ENCODE data around the gene ISG20. TPM values are rescaled to one million over a fixed set of nuclear protein-coding genes. Genes with fewer than 3 reads are reported as not detected.
A peak's percentile ranks its signal among the peaks of the same experiment; 100 is the strongest.

Gene ISG20
- total RNA-seq, 1 donor: 37.8 TPM

DNA sequence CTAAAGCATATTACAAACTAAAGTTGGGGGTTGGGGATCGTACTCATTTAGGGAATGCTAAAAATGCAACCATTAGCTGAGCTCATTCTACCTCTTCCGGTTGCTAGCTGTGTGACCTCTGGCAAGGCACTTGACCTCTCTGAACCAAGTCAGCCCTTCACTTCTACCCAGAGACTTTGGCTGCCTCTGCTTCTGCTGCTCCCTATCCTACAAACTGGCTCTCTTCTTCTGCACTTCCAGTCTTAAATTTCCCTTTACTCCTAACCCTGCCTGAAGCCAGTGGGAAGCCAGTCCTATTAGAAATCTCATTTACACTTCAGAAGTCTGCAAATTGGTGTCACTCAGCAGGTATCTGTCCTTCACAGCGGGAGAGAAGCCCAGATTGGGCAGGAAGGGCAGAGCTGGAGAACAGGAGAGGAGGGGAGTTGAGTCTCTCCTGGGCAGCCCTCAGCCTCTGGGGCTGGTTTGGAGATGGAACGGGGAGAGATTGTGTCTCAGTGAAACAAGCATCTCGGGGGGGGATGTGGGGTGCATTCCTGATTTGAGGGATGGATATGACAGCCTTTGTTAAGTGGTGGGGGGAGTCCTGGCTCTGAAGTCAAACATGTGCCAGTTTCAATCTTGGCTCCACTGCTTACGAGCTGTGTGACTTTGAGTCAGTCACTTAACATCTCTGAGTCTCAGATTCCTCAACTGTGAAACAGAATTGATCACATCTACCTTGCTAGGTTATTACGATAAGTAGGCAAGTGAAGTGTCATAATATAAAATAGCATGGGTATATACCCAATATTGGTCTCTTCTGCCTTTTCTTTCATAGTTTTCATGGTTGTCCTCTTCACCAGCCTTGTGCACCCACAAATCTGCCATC lies 25.5 kb upstream of the ISG20 start:
- no peaks in the 10 kb centered on the region for H3K9me3 ChIP-seq (ENCODE audit: low read depth, low read length)
- no peaks in the 10 kb centered on the region for H3K4me1 ChIP-seq (ENCODE audit: insufficient read depth, low read length)
- H3K4me3 ChIP-seq (ENCODE audit: low read length): no peak overlapping the region
- H3K27me3 ChIP-seq (ENCODE audit: insufficient read depth, low read length): peaks cover 18% of the 10 kb centered on the region

DNA sequence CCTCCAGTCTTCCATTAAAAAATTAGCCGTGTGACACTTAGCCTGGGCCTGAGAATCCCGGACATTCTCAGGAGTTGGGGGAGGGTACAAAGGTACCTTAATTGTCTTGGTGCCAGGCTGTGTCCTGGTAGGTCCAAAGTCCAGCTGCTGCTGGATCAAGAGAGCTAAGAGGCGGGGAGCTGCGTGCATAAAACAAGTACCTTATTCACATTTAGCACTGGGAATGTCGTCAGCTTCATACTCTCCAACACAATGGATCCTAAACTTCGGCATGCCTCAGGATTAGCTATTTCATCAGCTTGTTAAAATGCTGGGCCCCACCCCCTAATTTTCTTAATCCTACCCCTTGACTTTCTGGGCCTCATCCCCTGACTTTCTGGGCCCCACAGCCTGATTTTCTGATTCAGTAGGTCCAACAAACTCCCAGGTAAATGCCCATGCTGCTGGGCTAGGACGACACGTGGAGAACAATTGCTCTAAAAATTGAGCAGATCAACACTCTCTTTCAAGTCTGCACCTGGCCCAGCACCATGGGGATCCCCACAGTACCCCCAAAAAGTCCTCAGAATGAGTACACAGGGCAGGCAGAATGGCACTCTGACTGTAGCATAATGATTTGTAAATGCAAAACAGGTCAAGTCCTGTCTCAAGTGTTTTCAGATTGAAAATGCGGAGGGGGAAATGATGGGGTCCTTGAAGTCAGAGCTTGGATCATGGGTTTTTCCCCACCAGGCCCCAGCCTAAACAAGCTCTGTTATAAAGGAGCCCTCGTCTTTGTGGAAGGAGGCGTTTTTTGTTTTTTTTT lies 23.3 kb upstream of the ISG20 start:
- Histone ChIP-seq H3K4me3 (ENCODE audit: low read length) (no peak overlapping the region), H3K4me1 (ENCODE audit: insufficient read depth, low read length) (no peaks in the 10 kb centered on the region), H3K9me3 (ENCODE audit: low read depth, low read length) (no peaks in the 10 kb centered on the region), H3K27me3 (ENCODE audit: insufficient read depth, low read length) (peaks cover 3% of the 10 kb centered on the region)

DNA sequence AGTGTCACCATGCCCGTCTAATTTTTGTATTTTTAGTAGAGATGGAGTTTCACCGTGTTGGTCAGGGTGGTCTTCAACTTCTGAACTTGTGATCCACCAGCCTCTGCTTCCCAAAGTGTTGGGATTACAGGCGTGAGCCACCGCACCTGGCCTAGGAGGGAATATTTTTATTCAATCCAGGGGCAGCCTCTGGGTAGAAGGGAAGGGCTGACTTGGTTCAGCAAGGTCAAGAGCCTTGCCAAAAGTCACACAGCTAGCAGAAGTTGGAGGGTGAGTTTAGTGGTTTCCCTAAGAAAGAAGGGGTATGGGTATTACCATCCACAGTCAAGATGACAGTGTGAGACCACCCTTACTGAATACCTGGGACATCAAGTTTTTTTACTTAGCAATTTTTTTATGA lies 22.6 kb upstream of the ISG20 start:
- peaks cover 3% of the 10 kb centered on the region for H3K27me3 ChIP-seq (ENCODE audit: insufficient read depth, low read length)
- peaks cover 5% of the 10 kb centered on the region for H3K4me1 ChIP-seq (ENCODE audit: insufficient read depth, low read length)
- H3K9me3 ChIP-seq (ENCODE audit: low read depth, low read length): no peaks in the 10 kb centered on the region
- H3K4me3 ChIP-seq (ENCODE audit: low read length): no peak overlapping the region

DNA sequence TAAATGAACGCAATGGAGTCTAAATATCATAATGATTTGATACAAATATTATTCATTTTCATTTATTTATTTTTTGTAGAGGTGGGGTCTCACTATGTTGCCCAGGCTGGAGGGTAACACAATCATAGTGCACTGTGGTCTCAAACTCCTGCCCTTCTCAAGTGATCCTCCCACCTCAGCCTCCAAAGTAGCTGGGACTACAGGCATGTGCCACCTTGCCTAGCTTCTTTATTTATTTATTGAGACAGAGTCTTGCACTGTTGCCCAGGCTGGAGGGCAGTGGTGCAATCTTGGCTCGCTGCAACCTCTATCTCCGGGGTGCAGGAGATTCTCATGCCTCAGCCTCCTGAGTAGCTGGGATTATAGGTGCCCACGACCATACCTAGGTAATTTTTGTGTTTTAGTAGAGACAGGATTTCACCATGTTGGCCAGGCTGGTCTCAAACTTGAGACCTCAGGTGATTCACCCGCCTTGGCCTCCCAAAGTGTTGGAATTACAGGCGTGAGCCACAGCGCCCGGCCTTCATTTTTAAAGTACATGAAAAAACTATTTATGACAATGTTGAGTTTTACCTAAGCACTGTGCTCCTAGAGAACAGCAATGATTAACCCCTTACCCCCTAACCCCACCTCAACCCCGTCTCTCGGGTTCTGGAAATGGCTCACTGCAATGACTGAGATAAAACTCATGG lies 21.6 kb upstream of the ISG20 start:
- H3K9me3 ChIP-seq (ENCODE audit: low read depth, low read length): no peaks in the 10 kb centered on the region

DNA sequence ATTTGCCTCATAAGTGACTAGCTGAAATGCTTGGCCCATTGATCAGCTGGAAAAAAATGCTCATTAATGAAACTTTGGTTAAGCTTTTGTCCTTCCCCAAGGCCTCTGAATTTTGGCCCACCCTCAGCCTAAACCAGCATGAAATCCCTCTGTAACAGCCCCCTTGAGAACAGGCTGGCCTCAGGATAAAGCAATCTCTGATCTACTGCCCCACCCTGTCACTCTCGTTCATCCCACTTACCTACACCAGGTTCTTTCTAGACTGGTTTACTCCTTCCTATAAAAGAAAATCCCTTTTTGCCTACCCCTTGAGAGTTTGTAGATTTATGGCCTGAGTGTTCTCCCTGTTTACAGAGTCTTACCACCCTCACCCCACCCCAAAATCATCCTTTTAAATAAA lies 21.0 kb upstream of the ISG20 start:
- Histone ChIP-seq H3K4me1 (ENCODE audit: insufficient read depth, low read length) (peaks cover 19% of the 10 kb centered on the region), H3K27me3 (ENCODE audit: insufficient read depth, low read length) (no peaks in the 10 kb centered on the region), H3K4me3 (ENCODE audit: low read length) (no peak overlapping the region)

More for the DNA sequence above, 21.6 kb upstream of the ISG20 start:
- Histone ChIP-seq H3K4me3 (ENCODE audit: low read length) (no peak overlapping the region), H3K4me1 (ENCODE audit: insufficient read depth, low read length) (peaks cover 13% of the 10 kb centered on the region), H3K27me3 (ENCODE audit: insufficient read depth, low read length) (no peaks in the 10 kb centered on the region)

DNA sequence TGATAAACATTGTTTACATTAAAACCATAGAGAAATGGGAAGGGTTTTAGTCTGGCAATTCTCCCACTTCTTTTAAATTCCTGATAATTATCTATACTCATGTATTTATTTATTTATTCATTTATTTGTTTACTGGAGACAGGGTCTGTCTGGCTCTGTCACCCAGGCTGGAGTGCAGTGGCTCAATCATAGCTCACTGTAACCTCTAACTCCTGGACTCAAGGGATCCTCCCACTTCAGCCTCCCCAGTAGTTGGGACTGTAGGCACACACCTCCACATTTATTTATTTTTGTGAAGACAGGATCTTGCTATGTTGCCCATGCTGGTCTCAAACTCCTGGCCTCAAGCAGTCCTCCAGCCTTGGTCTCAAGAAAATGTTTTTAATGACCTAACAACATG lies 20.1 kb upstream of the ISG20 start:
- H3K27me3 ChIP-seq (ENCODE audit: insufficient read depth, low read length): no peaks in the 10 kb centered on the region
- peaks cover 28% of the 10 kb centered on the region for H3K4me1 ChIP-seq (ENCODE audit: insufficient read depth, low read length)
- H3K9me3 ChIP-seq (ENCODE audit: low read depth, low read length): no peaks in the 10 kb centered on the region
- no peak overlapping the region for H3K4me3 ChIP-seq (ENCODE audit: low read length)

More for the DNA sequence above, 21.0 kb upstream of the ISG20 start:
- H3K9me3 ChIP-seq (ENCODE audit: low read depth, low read length): no peaks in the 10 kb centered on the region

DNA sequence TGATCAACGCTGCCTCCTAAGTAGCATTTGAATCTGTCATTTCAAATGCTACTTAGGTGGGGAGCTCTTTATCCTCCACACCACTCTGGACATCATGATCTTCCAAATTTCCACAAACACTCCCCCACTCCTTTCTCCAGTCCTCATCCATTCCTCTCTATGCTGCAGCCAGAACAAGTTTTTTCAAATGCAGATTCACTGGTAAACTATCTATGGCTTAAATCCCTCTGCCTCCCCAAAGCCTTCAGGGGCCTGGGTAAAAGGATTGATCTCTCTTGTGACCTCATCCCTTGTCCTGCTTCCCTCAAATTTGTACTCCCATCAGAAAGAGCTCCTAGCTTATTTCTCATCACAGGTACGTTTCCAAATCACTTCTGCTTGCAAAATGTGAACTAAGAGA lies 19.0 kb upstream of the ISG20 start:
- no peaks in the 10 kb centered on the region for H3K9me3 ChIP-seq (ENCODE audit: low read depth, low read length)
- H3K4me3 ChIP-seq (ENCODE audit: low read length): no peak overlapping the region
- no peaks in the 10 kb centered on the region for H3K27me3 ChIP-seq (ENCODE audit: insufficient read depth, low read length)
- peaks cover 39% of the 10 kb centered on the region for H3K4me1 ChIP-seq (ENCODE audit: insufficient read depth, low read length)

DNA sequence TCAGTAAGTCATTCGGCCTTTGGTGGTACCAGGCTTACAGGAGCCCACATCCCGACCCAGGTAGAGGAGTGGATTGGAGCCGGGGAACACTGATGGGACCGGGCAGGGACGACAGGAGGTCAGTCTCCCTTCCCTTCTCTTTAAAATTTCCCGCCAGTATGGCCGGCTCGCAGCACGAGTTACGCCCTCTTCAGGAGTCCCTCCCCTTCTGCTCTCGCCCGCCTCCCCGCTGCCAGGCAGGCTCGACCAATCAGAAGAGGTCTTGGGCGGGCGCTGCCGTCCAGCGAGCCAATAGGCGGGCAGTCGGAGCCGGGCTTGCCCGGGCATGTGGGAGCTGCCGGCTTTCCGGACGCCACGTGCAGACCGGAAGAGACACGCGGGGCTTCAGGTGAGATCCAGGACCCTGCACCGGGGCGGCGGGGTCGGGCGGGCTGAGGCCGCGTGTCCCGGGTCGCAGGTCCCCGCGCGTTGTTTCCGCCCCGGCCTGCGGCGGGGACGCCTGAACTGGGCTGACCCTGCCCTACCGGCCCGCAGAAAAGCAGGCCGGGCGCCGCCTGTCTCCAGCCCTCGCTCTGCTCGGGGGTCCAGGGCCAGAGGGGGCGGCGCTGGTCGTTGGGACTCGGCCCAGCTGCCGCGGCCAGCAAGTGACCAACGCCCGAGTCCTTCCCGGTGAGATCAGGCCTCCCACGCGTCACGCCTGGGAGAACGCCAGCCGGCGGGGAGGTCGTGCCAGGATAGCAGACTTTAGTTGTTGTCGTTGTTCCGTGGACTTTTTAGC lies 17.6 kb upstream of the ISG20 start, which contains the start of gene AEN:
AEN (plus strand) TSS at position 346 of the 778 bp plus-strand sequence. CDS start 4,870 bp downstream, outside the sequence.
- Histone ChIP-seq H3K9me3 (ENCODE audit: low read depth, low read length) (no peaks in the 10 kb centered on the region), H3K4me1 (ENCODE audit: insufficient read depth, low read length) (peaks cover 50% of the 10 kb centered on the region), H3K4me3 (ENCODE audit: low read length) (peak within 1 kb of the TSS; percentile 68), H3K27me3 (ENCODE audit: insufficient read depth, low read length) (no peaks in the 10 kb centered on the region)

DNA sequence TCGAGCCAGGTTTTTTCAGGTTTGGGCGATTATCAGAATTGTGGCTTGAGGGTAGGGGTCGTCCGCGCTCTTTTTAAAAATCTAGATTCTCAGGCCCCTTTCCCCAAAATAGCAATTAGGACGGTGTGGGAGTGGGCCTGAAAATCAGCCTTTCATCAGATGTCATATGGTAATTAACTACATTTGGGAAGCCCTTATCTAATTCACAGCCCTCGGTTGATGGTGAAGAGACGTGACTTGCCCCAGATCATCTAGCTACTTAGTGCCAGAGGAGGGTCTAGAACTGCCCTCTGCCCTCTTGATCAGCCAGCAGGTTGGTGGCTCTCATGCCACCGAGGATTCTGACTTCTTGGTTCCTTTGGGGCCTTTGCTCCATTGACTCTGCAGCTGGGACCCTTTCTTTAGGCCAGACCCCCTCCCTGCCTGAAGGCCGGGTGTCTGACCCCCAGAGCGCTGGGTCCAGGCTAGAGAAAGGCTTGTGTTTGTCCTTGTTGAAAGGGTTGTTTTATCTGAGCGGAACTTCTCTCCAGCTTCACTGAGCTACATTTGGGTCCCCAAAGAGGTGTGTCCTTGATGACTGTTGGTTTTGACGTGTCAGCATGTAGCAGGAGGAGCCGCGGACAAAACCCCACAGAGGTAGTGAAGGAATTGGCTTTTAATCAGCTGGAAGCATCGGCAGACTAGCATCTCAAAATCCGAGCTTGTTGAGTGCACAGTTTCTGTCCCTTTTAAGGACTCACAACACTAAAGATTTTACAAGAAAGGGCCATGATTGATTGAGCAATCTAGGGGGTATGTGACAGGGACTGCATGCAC lies 16.8 kb upstream of the ISG20 start:
- Histone ChIP-seq H3K9me3 (ENCODE audit: low read depth, low read length) (no peaks in the 10 kb centered on the region), H3K4me1 (ENCODE audit: insufficient read depth, low read length) (peaks cover 58% of the 10 kb centered on the region), H3K4me3 (ENCODE audit: low read length) (peak overlapping the region; percentile 68), H3K27me3 (ENCODE audit: insufficient read depth, low read length) (no peaks in the 10 kb centered on the region)

DNA sequence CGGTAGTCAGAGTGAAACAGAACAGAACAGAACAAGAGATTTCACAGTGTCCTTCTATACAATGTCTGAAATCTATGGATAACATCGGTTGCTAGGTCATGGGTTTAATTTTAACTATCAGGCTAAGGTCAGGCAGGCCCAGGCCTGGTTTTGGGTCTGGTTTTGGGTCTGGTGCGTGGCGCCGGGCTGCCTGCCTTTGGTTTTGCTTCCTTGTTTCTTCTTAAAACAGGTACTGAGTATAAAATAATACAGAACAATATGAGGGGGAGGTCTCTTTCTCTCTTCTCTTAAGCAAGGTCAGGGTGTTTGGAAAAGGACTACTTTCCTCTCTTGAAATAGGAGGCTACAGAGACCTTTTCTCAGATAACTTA lies 16.2 kb upstream of the ISG20 start:
- Histone ChIP-seq H3K9me3 (ENCODE audit: low read depth, low read length) (no peaks in the 10 kb centered on the region), H3K4me3 (ENCODE audit: low read length) (peak overlapping the region; percentile 68), H3K27me3 (ENCODE audit: insufficient read depth, low read length) (no peaks in the 10 kb centered on the region), H3K4me1 (ENCODE audit: insufficient read depth, low read length) (peaks cover 60% of the 10 kb centered on the region)

DNA sequence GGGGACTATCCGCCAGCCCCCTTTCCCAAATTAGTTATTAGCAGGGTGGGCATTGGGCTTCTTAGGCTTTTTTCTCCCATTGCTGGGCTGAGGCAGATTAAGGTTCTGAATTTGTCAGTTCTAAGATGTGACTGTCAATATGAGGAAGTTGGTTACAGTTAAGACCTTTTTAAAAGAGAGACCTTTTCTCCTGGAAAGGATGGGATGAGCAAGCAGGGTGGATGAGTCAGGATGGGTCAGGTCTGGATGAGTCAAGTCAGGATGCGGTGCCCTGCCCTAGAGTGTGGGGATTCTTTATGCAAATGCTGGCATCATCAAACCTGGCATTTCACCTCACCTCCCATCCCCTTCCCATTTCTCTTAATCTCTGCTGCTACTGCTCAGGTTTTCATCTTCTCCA lies 15.8 kb upstream of the ISG20 start:
- Histone ChIP-seq H3K9me3 (ENCODE audit: low read depth, low read length) (no peaks in the 10 kb centered on the region), H3K4me3 (ENCODE audit: low read length) (no peak overlapping the region), H3K27me3 (ENCODE audit: insufficient read depth, low read length) (no peaks in the 10 kb centered on the region), H3K4me1 (ENCODE audit: insufficient read depth, low read length) (peaks cover 65% of the 10 kb centered on the region)

DNA sequence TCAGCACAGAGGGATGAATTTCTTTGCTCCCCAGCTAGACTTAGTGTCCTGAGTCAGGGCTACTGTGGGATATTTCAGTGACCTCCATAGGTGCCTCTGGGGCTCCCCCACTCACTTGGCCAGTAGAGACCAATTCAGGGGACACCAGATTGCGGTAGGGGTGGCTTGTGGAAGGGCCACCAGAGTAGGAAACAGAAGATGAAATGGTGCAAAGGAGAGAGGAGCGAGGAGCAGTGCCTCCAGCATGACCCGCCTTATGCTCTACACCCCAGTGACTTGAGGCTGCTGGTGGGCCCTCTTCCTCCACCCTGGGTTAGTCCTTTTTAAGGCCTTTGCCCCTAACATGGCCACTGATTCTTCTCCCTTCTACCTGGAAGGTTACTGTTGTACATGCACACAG lies 15.2 kb upstream of the ISG20 start:
- Histone ChIP-seq H3K4me1 (ENCODE audit: insufficient read depth, low read length) (peaks cover 70% of the 10 kb centered on the region), H3K27me3 (ENCODE audit: insufficient read depth, low read length) (no peaks in the 10 kb centered on the region), H3K4me3 (ENCODE audit: low read length) (no peak overlapping the region)

DNA sequence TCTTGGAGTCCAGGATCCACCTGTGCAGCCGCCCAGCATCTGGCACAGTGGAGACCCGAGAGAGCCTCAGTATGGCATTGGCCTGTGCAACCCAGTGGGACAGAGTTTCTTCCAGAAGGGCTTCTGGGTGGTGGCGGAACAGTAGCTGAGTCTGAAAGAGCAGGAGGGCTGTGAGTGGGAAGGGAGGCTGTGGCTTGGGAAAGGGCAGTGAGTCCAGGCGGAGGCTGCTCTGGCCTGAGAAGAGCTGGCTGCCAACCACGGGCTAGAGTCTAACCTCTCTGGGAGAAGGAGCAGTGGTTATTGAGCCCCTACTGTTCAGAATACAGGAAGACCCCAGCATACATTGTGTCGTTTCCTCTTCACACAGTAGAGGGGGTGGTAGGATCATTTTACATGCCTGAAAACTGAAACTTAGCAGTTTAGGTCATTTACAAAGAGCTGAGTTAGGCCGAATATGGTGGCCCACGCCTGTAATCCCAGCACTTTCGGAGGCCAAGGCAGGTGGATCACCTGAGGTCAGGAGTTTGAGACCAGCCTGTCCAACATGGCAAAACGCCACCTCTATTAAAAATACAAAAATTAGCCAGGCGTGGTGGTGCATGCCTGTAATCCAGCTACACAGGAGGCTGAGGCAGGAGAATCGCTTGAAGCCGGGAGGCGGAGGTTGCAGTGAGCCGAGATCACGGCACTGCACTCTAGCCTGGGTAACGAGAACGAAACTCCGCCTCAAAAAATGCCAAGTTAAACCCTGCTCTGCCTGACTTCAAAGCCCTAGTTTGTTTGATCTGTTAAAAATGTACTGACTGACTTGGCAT lies 14.5 kb upstream of the ISG20 start:
- peaks cover 78% of the 10 kb centered on the region for H3K4me1 ChIP-seq (ENCODE audit: insufficient read depth, low read length)
- H3K27me3 ChIP-seq (ENCODE audit: insufficient read depth, low read length): no peaks in the 10 kb centered on the region
- H3K9me3 ChIP-seq (ENCODE audit: low read depth, low read length): no peaks in the 10 kb centered on the region
- no peak overlapping the region for H3K4me3 ChIP-seq (ENCODE audit: low read length)

More for the DNA sequence above, 15.2 kb upstream of the ISG20 start:
- no peaks in the 10 kb centered on the region for H3K9me3 ChIP-seq (ENCODE audit: low read depth, low read length)

Measured in mononuclear cell (primary cell).